Amygdala (tissue), 56 donors: ENCODE measurements around the gene TUBA3D.
"Not testable (repeated sequence)": the region's sequence is repeated elsewhere in the genome, so short reads cannot be mapped to it uniquely, and the experiment has no call there.

Experiments
- DNase-seq, 56 donors: peaks; one replicate each; lab custom pipeline; 2025; lab: John Stamatoyannopoulos, UW

Gene TUBA3D

GRCh38 chr2:131483981-131484820, 8.3 kb downstream of the TUBA3D start:
- not testable (repeated sequence) for DNase-seq

GRCh38 chr2:131484906-131485460, 9.1 kb downstream of the TUBA3D start:
- DNase-seq, result not testable (repeated sequence)

DNA sequence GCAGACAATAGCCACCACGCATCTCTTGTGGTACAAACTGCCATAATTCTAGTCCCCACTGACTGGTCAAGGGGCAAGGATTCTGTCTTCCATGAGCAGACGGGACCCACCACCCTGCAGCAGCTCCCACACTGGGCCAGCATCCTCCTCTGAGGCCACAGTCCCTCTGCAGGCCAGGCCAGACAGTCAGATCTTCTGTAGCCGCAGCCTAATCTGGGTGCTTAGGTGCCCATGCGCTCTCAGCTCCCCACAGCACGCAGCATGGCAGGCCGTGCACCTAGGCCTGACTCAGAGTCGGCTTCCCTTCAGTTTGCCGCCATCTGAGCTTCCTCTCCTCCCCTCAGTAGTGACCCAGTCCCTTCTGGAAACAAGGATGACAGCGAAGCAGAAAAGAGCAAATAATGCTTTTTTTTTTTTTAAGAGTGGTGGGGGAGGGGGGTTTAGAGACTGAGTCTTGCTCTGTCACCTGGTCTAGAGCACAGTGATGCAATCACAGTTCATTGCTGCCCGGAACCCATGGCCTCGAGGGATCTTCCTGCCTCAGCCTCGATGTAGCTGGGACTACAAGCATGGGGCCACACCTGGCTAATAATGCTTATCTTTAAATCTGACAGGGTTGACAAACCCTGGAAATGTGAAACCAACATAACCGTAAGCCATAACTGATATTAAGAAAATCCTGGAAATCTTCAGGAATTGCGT, 10.4 kb downstream of the TUBA3D start:
- DNase-seq, result not testable (repeated sequence)

DNA sequence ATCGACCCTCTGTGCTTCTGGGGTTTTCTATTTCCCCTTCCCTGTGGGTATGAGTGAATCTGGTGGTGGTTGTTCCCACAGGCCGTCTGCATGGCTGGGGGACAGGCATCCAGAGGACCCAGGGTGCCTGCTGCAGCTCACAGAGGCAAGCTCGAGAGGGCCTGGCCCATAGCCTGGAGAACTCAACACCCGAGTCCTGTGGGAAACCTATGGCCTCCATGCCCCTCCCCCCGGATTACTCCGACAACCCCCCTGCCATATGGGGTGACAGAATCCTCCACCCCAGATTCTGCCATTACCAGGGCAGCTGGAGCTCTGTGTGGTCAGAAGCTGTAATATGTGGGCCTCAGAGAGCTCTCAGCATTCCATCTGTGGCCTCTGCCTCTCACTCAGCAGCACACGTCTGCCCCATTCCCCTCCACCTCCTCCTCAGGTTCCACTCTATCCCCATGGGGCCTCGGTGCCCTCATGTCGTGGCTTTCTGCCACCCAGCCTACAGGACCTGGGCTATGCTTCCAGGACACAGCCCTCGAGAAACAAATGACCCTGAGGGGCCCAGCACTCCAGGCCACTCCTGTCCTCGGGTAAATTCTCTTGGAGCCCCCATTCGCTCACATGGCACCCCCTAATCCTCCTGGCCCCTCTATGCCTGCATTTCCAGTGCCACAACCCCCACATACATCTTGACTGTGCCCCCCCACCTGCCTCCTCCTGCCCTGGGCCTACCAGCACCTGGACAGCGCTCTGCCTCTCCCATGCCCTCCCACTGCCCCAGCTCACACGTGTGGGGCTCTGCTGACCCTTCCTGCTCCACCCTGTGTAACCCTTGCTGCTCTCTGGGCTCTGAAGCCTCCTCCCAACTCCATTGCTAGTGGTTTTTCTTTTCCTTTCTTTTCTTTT, 12.6 kb downstream of the TUBA3D start:
- no peak for DNase-seq

DNA sequence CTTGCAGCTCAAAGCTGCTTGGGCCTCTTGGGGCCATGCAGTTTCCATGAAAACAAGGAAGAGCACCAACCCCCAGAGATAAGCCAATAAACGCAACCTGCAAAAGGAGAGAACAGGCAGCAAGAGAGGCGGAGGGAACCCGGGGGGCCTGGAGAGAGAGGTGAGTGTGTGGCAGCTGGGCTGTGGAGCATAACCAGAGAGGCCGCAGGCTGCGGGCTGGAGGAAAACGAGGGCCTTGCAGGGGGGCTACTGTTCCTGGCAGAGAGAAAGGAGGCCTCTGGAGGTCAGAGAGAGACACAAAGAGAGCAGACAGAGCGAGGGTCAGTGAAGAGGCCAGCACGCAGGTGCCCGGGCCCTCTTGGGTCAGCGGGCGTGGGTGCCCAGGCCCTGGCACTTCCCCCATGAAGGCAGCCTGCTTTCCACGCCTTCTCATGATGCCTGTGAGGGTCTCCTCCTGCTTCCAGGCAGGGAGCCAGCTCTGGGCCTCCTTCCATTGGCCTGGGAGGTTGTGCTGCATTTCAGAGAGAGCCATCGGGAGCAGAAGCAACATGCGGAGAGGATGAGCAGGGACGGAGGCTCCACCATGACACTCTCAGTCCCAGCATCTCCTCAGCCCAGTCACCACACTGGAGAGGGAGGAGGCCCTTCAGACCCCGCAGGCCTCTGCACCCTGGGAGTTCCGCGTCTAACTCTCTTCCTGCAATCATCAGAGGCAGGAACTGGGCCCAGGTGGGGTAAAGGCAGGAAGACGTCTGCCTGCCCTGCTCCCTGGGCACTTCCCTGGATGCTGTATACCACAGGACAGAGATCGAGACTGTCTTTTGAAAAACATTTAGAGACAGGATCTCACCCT, 14.9 kb downstream of the TUBA3D start:
- DNase-seq, result peak in 13 of 56 donors; percentile 3 to 31 (median 13)

- peak in 3 of 56 donors; percentile 2 to 31 (median 20) for DNase-seq
Observed at GRCh38 chr2:131491469-131491836, 15.5 kb downstream of the TUBA3D start.

DNA sequence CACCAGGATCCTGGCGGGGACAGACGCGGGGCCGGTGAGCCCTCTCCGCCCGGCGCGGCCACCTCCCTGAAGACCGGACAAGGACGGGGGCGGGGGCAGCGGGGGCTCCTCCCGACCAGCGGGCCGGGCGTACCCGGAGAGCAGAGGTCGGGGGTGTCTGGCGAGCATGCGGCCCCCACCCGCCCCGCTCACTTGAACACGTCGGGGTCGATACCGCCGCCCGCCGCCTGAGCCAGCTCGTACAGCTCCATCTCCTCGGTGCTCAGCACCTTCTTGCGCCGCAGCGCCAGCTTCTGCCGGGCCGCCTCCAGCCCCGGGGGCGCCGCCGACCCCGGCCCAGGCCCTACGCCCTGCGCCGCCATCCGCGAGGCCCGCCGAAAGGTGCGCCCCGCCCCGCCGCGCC, 16.1 kb downstream of the TUBA3D start, which contains the start of gene MZT2A:
Gene MZT2A, minus strand, starts transcription at position 383 of the 403 bp plus-strand sequence. Its CDS starts 21 bp downstream, at position 362.
- peak in 7 of 56 donors; percentile 27 to 63 (median 57) for DNase-seq

DNA sequence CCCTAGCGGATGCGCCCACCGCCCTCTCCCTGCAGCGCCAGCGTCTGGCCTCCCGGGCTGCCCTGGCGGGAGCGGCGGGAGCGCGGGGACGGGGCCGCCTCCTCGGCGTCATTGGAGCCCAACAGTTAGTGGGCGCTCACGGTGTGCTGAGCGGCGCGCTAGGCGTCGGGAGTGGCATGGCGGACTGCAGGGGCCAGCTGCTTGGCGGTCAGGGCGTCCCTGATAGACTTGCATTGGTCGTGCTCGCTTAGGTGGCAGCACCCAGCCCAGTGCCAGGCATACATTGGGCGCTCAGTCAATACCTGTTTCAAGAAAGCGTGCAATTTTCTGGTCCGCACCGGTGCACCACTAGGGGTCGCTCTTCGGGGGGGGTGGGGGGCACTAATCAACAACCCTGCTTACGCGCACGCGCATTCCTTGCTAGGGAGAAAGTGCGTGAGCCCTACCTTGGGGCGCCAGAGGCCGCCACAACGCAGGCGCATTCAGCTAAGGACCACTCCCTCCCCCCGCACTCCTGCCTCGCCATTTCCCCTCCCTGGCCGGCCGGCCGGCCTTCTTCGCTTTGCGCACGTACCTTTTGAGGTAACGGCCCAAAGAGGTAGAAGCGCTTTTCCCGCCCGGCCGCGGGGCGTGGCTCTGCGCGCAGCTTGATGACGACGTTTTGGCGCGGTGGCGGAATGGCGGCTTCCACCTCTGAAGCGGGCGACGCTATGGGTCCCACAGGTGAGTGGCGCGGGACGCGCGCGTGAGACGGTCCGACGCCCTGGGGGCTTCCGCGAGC, 16.7 kb downstream of the TUBA3D start:
- peak; percentile 39 to 93 (median 78) for DNase-seq

GRCh38 chr2:131493199-131493968, 17.5 kb downstream of the TUBA3D start:
- peak in 2 of 56 donors; percentile 45 to 58 for DNase-seq

GRCh38 chr2:131495506-131495905, 19.6 kb downstream of the TUBA3D start:
- DNase-seq, result not testable (repeated sequence)

DNA sequence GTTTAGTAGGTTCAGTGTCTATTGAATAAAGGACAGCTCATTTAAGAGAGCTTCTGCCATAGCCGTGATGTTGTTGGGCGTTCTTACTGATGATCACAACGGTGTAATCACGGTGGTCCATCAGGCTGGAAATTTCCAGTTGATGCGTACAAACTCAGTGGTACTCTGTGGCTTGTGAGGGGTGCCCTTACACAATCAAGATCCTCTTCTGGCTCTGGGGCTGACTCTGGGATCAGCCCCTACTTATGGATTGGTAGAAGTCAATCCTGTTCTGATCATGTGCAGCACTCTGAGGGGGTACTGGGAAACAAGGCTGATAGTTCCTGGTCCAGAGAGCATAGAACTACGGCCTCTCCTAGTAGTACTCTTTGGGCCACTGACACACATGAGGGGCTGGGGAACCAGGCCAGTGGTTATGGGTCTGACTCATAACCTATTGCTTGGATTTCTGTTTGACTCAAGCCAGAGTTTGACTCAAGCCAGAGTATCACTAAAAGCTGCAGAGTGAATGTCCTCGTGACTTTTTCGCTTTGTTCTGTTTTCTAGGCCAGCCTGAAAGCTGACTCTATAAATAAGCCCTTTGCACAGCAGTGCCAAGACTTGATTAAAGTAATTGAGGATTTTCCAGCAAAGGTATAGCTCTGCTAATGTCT, 22.5 kb downstream of the TUBA3D start:
- not testable (repeated sequence) for DNase-seq

DNA sequence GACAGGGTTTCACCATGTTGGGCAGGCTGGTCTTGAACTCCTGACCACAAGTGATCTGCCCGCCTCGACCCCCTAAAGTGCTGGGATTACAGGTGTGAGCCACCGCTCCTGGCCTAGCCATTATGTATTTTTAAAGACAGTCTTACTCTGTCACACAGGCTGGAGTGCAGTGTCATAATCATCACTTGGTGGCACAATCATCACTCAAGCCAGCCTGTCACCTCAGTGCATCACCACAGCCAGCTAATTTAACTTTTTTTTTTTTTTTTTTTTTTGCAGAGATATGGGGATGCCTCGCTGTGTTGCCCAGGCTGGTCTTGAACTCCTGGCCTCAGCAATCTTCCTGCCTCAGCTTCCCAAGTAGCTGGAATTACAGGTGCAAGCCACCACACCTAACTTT, 27.7 kb downstream of the TUBA3D start:
- DNase-seq, result not testable (repeated sequence)

DNA sequence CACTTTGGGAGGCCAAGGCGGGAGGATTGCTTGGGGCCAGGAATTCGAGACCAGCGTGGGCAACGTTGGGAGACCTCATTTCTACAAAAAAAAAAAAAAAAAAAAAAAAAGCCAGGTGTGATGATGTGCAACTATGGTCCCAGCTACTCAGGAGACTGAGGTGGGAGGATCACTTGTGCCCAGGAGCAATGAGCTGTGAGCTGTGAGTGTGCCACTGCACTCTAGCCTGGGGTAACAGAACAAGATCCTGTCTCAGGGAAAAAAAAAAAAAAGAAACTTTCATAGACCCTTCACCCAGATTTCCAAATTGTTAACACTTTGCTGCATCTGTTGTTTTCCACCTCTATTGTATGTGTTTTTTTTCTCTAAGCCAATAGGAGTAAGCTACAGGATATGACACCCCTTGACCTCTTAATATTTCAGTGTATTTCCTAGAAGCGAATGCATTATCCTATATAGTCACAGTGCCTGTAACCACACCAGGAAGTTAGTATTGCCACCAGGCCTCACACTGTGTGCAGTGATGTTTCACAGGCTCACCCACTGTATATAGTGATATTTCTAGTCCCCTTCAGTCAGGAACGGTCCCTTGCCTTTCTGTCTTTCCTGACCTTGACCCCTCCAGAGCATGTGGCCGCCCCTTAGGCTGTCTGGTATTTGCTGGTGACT, 28.3 kb downstream of the TUBA3D start:
- DNase-seq, result not testable (repeated sequence)

- no peak for DNase-seq
Observed at GRCh38 chr2:131509615-131510014, 33.7 kb downstream of the TUBA3D start.

DNA sequence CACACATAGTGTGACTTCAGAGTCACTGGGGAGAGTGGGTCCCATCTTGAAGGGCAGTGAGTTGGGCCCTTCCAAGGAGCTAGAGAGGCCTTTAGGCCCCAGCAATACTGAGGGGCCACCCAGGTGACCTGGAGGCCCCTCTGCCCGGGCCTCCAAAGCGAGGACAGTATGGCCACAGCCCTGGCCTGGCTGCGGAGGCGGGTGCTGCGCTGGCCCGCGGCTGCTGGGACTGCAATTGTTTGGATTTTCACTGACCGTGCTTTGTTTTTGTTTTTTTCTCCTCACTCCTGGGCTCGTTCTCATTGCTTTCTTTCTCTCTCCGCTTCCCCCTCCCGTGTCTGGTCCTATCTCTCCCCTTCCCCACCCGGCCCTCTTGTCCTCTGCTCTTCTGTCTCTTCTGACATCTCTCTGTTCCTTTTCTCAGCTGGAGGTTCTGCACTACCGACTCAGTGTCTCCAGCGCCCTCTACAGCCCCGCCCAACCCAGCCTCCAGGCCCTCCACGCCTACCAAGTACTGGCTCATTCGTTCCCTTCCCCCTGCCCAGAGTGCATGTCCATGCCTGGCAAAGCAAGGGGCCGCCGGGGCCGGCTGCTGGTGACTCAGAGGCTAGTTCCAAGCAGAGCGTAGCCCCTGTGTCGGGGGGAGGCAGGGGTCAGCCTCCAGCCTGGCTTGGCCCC, 35.5 kb downstream of the TUBA3D start:
- not testable (repeated sequence) for DNase-seq
